SKM-1 (cell line): Measurements from ENCODE around the gene ATAD3B.
"Not testable (repeated sequence)": the region's sequence is repeated elsewhere in the genome, so short reads cannot be mapped to it uniquely, and the experiment has no call there.

Experiments
- DNase-seq: peaks from one replicate; lab custom pipeline; 2025; ENCODE audit not compliant: unreplicated experiment; lab: John Stamatoyannopoulos, UW

ATAD3B gene

GRCh38 chr1:1471389-1472052, at the start of gene ATAD3B:
Gene ATAD3B (plus strand): TSS chr1:1471765. CDS start chr1:1471885, 120 bp downstream.
- DNase-seq, result peak; percentile 87

- DNase-seq, result no peak
Observed at GRCh38 chr1:1421907-1422464, 49.6 kb upstream of the ATAD3B start.

- no peak for DNase-seq
Observed at GRCh38 chr1:1422465-1423244, 48.9 kb upstream of the ATAD3B start.

GRCh38 chr1:1423245-1423597, 48.3 kb upstream of the ATAD3B start:
- DNase-seq, result no peak

GRCh38 chr1:1424707-1425106, 46.9 kb upstream of the ATAD3B start:
- DNase-seq, result no peak

- no peak for DNase-seq
Observed at GRCh38 chr1:1425426-1425752, 46.2 kb upstream of the ATAD3B start.

GRCh38 chr1:1425753-1426495, 45.6 kb upstream of the ATAD3B start:
- no peak for DNase-seq

GRCh38 chr1:1426496-1427105, 45.0 kb upstream of the ATAD3B start:
- no peak for DNase-seq

GRCh38 chr1:1427106-1427819, 44.3 kb upstream of the ATAD3B start:
- DNase-seq, result no peak

- no peak for DNase-seq
Observed at GRCh38 chr1:1427820-1428148, 43.8 kb upstream of the ATAD3B start.

- DNase-seq, result no peak
Observed at GRCh38 chr1:1428174-1428573, 43.4 kb upstream of the ATAD3B start.

- not testable (repeated sequence) for DNase-seq
Observed at GRCh38 chr1:1428967-1429366, 42.6 kb upstream of the ATAD3B start.

- no peak for DNase-seq
Observed at GRCh38 chr1:1429671-1430073, 41.9 kb upstream of the ATAD3B start.

- no peak for DNase-seq
Observed at GRCh38 chr1:1430114-1430982, 41.2 kb upstream of the ATAD3B start.

- no peak for DNase-seq
Observed at GRCh38 chr1:1430992-1431844, 40.3 kb upstream of the ATAD3B start.

GRCh38 chr1:1431845-1432273, 39.7 kb upstream of the ATAD3B start:
- DNase-seq, result no peak

- DNase-seq, result no peak
Observed at GRCh38 chr1:1432274-1432950, 39.2 kb upstream of the ATAD3B start.
